ES-I3 (cell line): Measurements from ENCODE around the gene TMEM245.

Experiments used
- H3K36me3 ChIP-seq: 2 replicates; pipeline ENCODE4 v1.6.1; 2013; ENCODE audit warnings: mild to moderate bottlenecking, low read length, control low read depth, moderate library complexity; ENCODE audit not compliant: insufficient read depth
- H3K4me1 ChIP-seq: 2 replicates; pipeline ENCODE4 v1.6.1; 2013; ENCODE audit warnings: mild to moderate bottlenecking, control low read depth, low read length; ENCODE audit not compliant: insufficient read depth
- H3K9ac ChIP-seq: 2 replicates; pipeline ENCODE4 v1.6.1; 2013; ENCODE audit warnings: low read depth, mild to moderate bottlenecking, low read length, moderate library complexity
- H3K9me3 ChIP-seq: 2 replicates; pipeline ENCODE4 v1.6.1; 2013; ENCODE audit warnings: mild to moderate bottlenecking, low read length, moderate library complexity; ENCODE audit not compliant: control insufficient read depth, insufficient read depth

The TMEM245 gene

GRCh38 chr9:109100543-109101201, 19.1 kb downstream of the TMEM245 start:
- Histone ChIP-seq H3K9ac (no peak overlapping the region), H3K4me1 (peaks cover 11% of the 10 kb centered on the region), H3K9me3 (no peaks in the 10 kb centered on the region), H3K36me3 (no peaks in the 10 kb centered on the region; the same call in 1 of the 2 replicates)

- Histone ChIP-seq H3K36me3 (no peaks in the 10 kb centered on the region; the same call in 1 of the 2 replicates), H3K9me3 (no peaks in the 10 kb centered on the region), H3K9ac (no peak overlapping the region), H3K4me1 (peaks cover 11% of the 10 kb centered on the region)
Measured at GRCh38 chr9:109098960-109099308, 20.8 kb downstream of the TMEM245 start.

GRCh38 chr9:109098171-109098959, 21.4 kb downstream of the TMEM245 start:
- H3K9me3 ChIP-seq: no peaks in the 10 kb centered on the region
- H3K9ac ChIP-seq: no peak overlapping the region
- H3K4me1 ChIP-seq: peaks cover 11% of the 10 kb centered on the region
- no peaks in the 10 kb centered on the region; the same call in 1 of the 2 replicates for H3K36me3 ChIP-seq

GRCh38 chr9:109097146-109097545, 22.6 kb downstream of the TMEM245 start:
- Histone ChIP-seq H3K36me3 (no peaks in the 10 kb centered on the region; the same call in 1 of the 2 replicates), H3K9ac (no peak overlapping the region), H3K9me3 (no peaks in the 10 kb centered on the region), H3K4me1 (peaks cover 11% of the 10 kb centered on the region)

- Histone ChIP-seq H3K9ac (no peak overlapping the region), H3K9me3 (no peaks in the 10 kb centered on the region), H3K4me1 (peaks cover 11% of the 10 kb centered on the region), H3K36me3 (peaks cover 4% of the 10 kb centered on the region)
Measured at GRCh38 chr9:109095321-109095720, 24.4 kb downstream of the TMEM245 start.

- H3K9me3 ChIP-seq: no peaks in the 10 kb centered on the region
- peaks cover 4% of the 10 kb centered on the region for H3K36me3 ChIP-seq
- H3K4me1 ChIP-seq: peaks cover 11% of the 10 kb centered on the region
- H3K9ac ChIP-seq: no peak overlapping the region
Measured at GRCh38 chr9:109094268-109094667, 25.5 kb downstream of the TMEM245 start.

GRCh38 chr9:109092587-109092986, 27.2 kb downstream of the TMEM245 start:
- Histone ChIP-seq H3K9me3 (no peaks in the 10 kb centered on the region), H3K4me1 (no peaks in the 10 kb centered on the region), H3K9ac (no peak overlapping the region; the same call in 1 of the 2 replicates), H3K36me3 (peaks cover 4% of the 10 kb centered on the region)

DNA sequence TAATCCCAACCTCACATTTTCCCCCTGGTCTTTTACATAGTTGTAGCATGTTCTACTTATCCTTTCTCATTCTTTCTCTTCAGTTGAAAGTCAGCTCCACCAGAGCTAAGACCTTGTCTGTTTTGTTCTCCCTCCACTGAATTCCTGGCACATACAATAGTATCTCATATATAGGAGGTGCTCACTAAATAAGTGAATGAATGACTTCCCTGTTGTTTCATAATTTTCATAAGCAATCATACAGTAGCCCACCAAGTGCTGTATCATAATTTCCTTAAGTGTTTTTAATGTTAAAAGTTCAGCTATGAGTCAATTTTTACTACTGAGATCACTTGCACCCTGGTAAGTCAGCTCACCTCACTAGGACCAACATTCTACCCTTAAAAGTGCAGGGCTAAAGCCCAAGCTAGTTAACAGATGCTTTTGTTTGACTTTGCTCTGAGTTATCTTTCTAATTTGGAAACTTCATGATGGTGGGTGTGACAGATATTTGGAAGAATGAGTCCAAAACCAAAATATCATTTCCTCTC, 27.6 kb downstream of the TMEM245 start:
- no peaks in the 10 kb centered on the region for H3K9me3 ChIP-seq
- no peak overlapping the region for H3K9ac ChIP-seq
- H3K36me3 ChIP-seq: peaks cover 4% of the 10 kb centered on the region
- H3K4me1 ChIP-seq: no peaks in the 10 kb centered on the region

DNA sequence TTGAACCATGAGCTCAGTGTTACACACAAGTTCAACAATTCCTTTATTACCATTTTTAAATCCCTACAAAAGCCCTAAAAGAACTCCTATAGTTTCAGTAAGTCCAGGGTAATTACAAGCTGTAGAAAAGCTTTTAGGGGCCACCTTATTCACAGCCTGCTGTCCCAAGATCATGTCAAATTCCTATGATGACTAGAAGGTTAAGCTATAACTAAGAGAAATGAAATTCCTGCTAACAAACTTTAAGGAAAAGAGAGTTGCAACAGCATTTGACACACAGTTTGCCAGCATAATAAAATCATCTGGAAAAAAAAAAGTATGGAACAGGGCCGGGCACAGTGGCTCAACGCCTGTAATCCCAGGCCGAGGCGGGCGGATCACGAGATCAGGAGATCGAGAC, 31.5 kb downstream of the TMEM245 start:
- no peaks in the 10 kb centered on the region for H3K4me1 ChIP-seq
- H3K36me3 ChIP-seq: peaks cover 4% of the 10 kb centered on the region
- H3K9ac ChIP-seq: no peak overlapping the region

GRCh38 chr9:109087795-109088194, 32.0 kb downstream of the TMEM245 start:
- Histone ChIP-seq H3K36me3 (peaks cover 4% of the 10 kb centered on the region), H3K9me3 (no peaks in the 10 kb centered on the region), H3K4me1 (no peaks in the 10 kb centered on the region), H3K9ac (no peak overlapping the region)

More for the DNA sequence above, 31.5 kb downstream of the TMEM245 start:
- H3K9me3 ChIP-seq: no peaks in the 10 kb centered on the region

- H3K9me3 ChIP-seq: no peaks in the 10 kb centered on the region
- peaks cover 4% of the 10 kb centered on the region for H3K36me3 ChIP-seq
- H3K4me1 ChIP-seq: no peaks in the 10 kb centered on the region
- H3K9ac ChIP-seq: no peak overlapping the region
Measured at GRCh38 chr9:109086221-109086620, 33.5 kb downstream of the TMEM245 start.

GRCh38 chr9:109085510-109085909, 34.2 kb downstream of the TMEM245 start:
- Histone ChIP-seq H3K9me3 (no peaks in the 10 kb centered on the region), H3K9ac (no peak overlapping the region), H3K4me1 (no peaks in the 10 kb centered on the region), H3K36me3 (no peaks in the 10 kb centered on the region; the same call in none of the 2 replicates)

- Histone ChIP-seq H3K9ac (no peak overlapping the region), H3K9me3 (no peaks in the 10 kb centered on the region), H3K4me1 (no peaks in the 10 kb centered on the region), H3K36me3 (peaks cover 5% of the 10 kb centered on the region)
Measured at GRCh38 chr9:109083813-109084405, 35.8 kb downstream of the TMEM245 start.

GRCh38 chr9:109083141-109083540, 36.6 kb downstream of the TMEM245 start:
- Histone ChIP-seq H3K9ac (no peak overlapping the region), H3K36me3 (peaks cover 10% of the 10 kb centered on the region), H3K4me1 (no peaks in the 10 kb centered on the region), H3K9me3 (no peaks in the 10 kb centered on the region)
